AG20443 (cell line): Measurements from ENCODE around the gene RBL2.

Source experiments
- DNase-seq: peaks from one replicate; pipeline ENCODE4 v3.0.0; 2012; ENCODE audit warnings: low spot score, mixed read lengths

RBL2 gene

DNA sequence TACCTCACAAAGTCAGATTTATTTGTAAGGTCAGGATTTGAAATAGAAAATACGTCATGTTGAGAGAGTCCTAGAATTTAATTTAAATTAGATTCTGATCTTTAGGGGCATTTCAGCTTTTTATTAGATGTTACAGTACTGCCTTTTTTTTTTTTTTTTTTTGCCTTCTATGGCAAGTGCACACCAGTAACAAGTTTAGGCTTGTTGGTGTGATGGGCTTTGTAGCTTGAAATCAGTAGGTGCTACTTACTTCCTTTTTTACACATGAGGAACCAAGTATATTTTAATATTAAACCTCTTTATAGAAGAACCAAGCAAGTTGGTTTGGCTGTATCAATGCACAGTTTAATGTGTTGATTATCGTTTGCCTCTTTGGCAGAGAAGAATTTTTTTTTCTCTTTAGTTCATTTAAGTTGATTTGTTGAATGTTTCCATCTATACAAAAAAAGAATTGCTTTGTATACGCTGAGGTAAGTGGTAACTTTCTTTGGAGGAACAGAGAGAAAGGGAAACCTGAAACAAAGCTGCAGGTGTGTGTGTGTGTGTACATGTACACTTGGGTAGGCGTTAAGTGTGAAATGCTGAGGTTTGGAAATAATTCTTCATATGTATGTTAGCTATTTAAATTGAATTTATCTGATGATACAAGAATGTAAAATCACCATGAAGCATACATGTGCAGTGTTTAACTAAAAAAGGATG is 15.7 kb downstream of the RBL2 start:
- DNase-seq: no peak

DNA sequence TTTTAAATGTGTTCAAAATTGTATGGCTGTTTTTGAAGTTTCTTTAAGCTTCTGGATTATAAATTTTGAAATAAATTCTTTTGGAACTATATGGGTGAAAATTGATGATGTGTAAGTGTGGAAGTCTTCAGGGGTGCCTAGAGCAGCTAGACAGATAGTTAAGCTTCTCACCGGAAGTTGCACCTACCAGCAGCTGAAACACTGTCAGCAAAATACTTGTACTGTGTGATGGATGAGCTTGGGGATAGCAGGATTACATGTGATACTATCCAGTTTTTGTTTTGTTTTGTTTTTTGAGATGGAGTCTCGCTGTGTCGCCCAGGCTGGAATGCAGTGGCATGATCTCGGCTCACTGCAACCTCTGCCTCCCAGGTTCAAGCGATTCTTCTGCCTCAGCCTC is 19.7 kb downstream of the RBL2 start:
- no peak for DNase-seq

- no peak for DNase-seq
Measured at GRCh38 chr16:53456625-53457024, 22.4 kb downstream of the RBL2 start.

DNA sequence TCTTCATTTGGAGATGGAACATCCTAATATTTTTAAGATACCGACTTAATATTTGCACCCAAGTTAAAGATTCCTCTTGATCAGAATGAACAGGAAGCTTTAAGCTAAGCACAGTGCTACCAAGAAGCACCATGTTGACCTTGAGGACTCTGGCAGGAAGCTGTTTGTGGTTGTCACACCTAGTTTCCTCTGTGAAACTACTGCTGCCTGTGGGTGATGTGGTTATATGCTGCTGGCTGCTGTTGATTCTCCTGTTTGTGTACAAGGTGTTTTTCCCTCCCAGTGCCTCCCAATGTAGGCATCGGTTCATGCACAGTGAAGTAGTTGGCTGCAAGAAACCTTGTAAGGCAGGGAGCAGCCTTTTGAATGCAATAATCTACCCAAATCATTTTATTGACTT is 23.4 kb downstream of the RBL2 start:
- DNase-seq: no peak

- DNase-seq: no peak
Measured at GRCh38 chr16:53458635-53459034, 24.4 kb downstream of the RBL2 start.

GRCh38 chr16:53465606-53466280 is 31.5 kb downstream of the RBL2 start:
- no peak for DNase-seq

DNA sequence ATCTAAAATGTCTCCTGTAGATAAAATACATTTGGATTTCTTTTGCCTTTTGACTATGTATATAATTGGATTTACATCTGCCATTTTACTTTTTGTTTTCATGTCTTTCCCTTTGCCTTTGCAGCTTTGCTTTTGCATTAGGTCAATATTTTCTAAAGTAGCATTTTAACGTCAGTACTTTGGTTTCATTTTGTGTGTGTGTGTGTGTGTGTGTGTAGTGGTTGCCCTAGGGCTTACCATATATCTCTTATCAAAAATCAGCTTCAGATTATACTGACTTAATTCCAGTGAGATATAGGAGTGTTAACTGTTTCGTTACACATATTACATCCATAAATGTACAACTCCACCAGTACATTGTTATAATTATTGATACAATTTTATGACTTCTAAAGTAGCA is 42.6 kb downstream of the RBL2 start:
- no peak for DNase-seq

DNA sequence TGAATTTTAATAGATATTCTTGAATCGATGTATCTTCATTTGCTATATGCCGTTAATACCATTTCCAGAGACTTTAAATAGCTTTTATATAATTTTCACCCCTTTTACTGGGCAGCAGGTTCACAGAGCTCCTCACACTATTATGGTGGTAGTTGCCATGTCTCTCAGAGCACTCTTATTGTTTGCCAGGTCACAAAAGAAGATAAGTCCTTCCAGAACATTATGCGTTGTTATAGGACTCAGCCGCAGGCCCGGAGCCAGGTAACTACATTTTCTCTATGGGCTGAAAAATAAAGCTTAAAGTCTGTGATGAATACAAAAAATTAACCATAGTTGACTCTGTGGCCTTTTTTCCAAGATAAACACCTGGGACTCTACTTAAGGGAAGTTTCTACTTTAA is 44.7 kb downstream of the RBL2 start:
- no peak for DNase-seq

- no peak for DNase-seq
Measured at GRCh38 chr16:53480394-53480793, 46.1 kb downstream of the RBL2 start.

DNA sequence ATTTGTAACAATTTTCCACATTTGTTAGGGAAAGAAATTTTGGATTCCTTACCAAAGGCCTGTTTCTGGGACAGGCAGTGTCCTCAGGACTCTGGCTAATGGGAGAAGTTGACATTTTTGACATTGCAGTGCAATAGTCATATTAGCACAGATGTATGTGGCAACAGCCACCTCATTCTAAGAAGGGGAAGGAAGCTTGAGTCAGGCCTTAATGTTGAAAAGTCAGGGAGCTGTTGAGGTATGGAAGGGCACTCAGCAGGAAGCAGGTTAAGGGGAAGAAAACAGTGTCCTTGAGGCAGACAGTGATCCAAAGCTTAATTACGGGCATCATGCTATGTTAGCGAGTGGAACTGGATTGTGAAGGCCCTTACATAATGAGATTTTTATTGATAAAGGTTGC is 47.9 kb downstream of the RBL2 start:
- no peak for DNase-seq

- DNase-seq: no peak
Measured at GRCh38 chr16:53484542-53484941, 50.3 kb downstream of the RBL2 start.

- DNase-seq: no peak
Measured at GRCh38 chr16:53486230-53486629, 52.0 kb downstream of the RBL2 start.

DNA sequence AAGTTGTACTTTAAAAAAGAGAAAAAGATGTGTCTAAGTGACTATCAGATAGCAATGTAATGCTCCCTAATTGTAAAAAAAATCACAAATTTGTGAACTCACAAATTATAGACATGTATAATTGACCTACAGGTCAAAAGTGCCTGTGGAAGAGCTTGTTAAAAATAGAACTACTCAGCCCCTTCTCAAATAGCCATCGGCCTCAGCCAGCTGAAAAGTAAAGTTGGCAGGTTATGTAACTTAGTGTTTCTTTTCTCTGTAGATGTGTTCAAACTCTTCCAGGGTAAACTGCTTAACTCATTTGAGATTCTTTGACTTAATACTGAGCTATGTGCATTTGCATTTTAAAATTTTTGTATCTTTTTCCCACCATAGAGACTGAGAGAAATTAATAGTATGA is 55.5 kb downstream of the RBL2 start:
- no peak for DNase-seq

DNA sequence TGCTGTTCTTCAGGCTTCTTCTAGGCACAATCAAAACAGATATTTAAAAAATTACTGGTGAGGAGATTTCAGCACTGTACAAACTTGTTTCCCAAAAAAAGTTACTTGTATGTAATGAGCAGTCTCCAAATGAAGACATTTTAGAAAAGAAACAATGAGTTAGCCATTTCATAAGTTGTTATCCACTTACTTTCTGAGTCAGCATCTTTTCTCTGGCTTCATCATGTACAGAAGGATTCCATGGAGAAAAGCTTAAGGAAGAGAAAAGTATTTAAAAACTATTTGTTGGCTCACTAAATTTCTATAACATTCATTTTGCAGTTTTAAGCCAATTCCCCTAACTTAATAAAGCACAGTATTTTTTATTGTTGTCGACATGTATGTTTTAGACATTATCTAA is 58.2 kb downstream of the RBL2 start:
- DNase-seq: no peak

DNA sequence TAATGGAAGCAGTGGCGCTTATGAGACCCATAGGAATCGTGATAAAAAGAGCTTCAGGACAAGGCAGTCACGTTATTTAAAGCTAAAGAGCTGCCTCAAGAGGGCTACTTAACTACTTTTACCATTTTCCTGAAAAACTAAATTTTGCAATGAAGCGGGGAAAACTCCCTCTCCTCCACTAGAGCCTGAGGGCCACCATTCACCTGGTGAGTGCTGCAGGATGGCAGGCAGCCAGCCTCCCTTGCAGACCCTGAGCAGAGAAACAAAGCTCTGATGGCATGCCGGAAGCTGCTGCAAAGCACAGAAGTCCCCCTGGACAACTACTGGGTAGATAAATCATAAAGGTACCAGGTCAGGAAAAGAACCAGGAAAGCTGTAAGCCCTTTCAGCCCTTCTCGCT is 60.4 kb downstream of the RBL2 start:
- DNase-seq: no peak

- no peak for DNase-seq
Measured at GRCh38 chr16:53495325-53495724, 61.1 kb downstream of the RBL2 start.

DNA sequence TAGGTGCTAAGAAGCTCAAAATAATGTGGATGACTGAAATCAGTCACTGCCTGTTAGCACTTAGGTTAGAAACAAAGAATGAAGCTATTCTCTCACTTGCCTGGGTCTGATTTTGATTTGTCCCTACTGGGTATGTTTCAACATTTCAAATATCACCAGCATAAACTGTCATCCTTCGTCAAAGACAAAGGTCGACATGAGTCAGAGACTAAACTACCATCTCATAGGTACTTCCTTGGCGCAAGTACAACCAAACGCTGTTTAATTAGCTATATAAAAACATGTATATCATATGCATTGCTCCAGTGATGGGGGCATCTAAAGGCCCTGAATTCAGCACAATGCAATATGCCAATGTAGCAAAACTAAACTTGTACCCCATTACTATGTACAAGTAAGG is 64.7 kb downstream of the RBL2 start:
- DNase-seq: no peak

DNA sequence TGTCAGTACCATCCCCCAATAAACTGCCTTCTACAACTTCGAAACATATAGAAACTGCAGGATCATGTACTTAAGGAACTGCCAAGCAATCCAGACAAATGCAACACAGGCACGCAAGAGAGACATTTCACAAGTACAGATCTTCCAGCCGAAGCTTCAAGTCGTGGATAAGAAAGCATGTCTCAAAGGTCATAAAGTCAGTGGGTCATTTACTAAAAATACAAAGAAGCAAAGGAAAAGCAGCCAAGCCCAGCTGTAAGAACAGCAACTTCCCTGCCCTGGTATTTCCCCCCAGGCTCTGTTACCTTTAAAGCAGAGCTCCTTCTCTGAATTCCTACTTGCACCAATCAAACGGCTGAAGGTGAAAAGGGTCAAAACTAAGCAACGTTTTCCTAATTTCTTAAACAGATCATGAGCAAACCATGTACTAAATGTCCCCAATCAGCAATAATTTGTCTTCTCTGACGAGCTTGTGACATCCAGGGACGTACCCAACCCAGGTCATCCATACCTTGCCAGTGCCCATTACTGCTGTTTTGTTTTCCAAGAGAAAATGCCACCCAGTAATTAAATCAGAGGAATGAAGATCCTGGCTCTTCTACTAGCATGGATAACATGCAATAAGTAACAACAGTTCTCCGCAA is 67.1 kb downstream of the RBL2 start:
- DNase-seq: no peak

- peak; percentile 26 for DNase-seq
Measured at GRCh38 chr16:53502331-53503269, 68.3 kb downstream of the RBL2 start, which contains the start of gene AKTIP. Gene AKTIP, minus strand, starts transcription at chr16:53503209. Its CDS starts 2,950 bp downstream, at chr16:53500259.

- peak; percentile 98 for DNase-seq
Measured at GRCh38 chr16:53503270-53503923, 69.1 kb downstream of the RBL2 start.

GRCh38 chr16:53503991-53504663 is 69.9 kb downstream of the RBL2 start:
- peak; percentile 44 for DNase-seq
